ENCODE results near the gene RPTN. TPM values are rescaled to one million over a fixed set of nuclear protein-coding genes. Genes with fewer than 3 reads are reported as not detected.

The RPTN gene
- total and polyA plus RNA-seq, 9 donors = not detected

- no CpG with 5 or more reads among the region's 2 CpGs for WGBS (ENCODE audit: insufficient coverage)
- Histone ChIP-seq H3K4me3 (ENCODE audit: low read length) (no peak overlapping the region), H3K36me3 (ENCODE audit: control insufficient read depth, insufficient read depth, low read length) (no peaks in the 10 kb centered on the region), H3K4me1 (ENCODE audit: control insufficient read depth, insufficient read depth, low read length) (peaks cover 8% of the 10 kb centered on the region), H3K9me3 (replicated peaks; ENCODE audit: control insufficient read depth, low read depth, low read length) (peaks cover 24% of the 10 kb centered on the region), H3K27ac (ENCODE audit: low read length) (no peak overlapping the region), H3K27me3 (ENCODE audit: control insufficient read depth, insufficient read depth, low read length) (peaks cover 30% of the 10 kb centered on the region)
- no peak for DNase-seq
Observed at GRCh38 chr1:152104854-152105253, 54.2 kb downstream of the RPTN start.

Other genes starting within 250 kb of the RPTN start
- gene THEM4, start 249.7 kb downstream of the RPTN start, total RNA-seq = 10.8 TPM
- 10 to 100 TPM in 7 of 8 donors, 1 to 10 TPM in 1; 9.5 to 19.0 (median 11.4) TPM for gene THEM4, start 249.7 kb downstream of the RPTN start, polyA plus RNA-seq (ENCODE audit: insufficient read depth in 1 of 8, insufficient read length in 8 of 8, low replicate concordance in 1 of 8)
- 98.6 TPM for gene S100A10, start 165.4 kb downstream of the RPTN start, total RNA-seq
- gene S100A10, start 165.4 kb downstream of the RPTN start, polyA plus RNA-seq (ENCODE audit: insufficient read depth in 1 of 8, insufficient read length in 8 of 8, low replicate concordance in 1 of 8) = 100 to 1,000 TPM; 178 to 407 (median 227) TPM
- 97.6 TPM for gene S100A11, start 122.2 kb downstream of the RPTN start, total RNA-seq
- 100 to 1,000 TPM; 159 to 303 (median 191) TPM for gene S100A11, start 122.2 kb downstream of the RPTN start, polyA plus RNA-seq (ENCODE audit: insufficient read depth in 1 of 8, insufficient read length in 8 of 8, low replicate concordance in 1 of 8)
- gene TCHHL1, start 70.2 kb downstream of the RPTN start, total RNA-seq = not detected
- not detected for gene TCHHL1, start 70.2 kb downstream of the RPTN start, polyA plus RNA-seq (ENCODE audit: insufficient read depth in 1 of 8, insufficient read length in 8 of 8, low replicate concordance in 1 of 8)
- under 0.01 TPM for gene TCHH, start 43.8 kb downstream of the RPTN start, total RNA-seq
- gene TCHH, start 43.8 kb downstream of the RPTN start, polyA plus RNA-seq (ENCODE audit: insufficient read depth in 1 of 8, insufficient read length in 8 of 8, low replicate concordance in 1 of 8) = under 1 TPM in 5 of 8 donors, not detected in 3; 0.03 to 0.05 (median 0.04) TPM
- gene HRNR, start 65.0 kb upstream of the RPTN start, total RNA-seq = not detected
- under 1 TPM; 0.03 to 0.49 (median 0.17) TPM for gene HRNR, start 65.0 kb upstream of the RPTN start, polyA plus RNA-seq (ENCODE audit: insufficient read depth in 1 of 8, insufficient read length in 8 of 8, low replicate concordance in 1 of 8)
- gene FLG, start 166.0 kb upstream of the RPTN start, total RNA-seq = not detected
- 1 to 10 TPM in 2 of 8 donors, under 1 TPM in 6; 0.20 to 1.6 (median 0.52) TPM for gene FLG, start 166.0 kb upstream of the RPTN start, polyA plus RNA-seq (ENCODE audit: insufficient read depth in 1 of 8, insufficient read length in 8 of 8, low replicate concordance in 1 of 8)
- gene FLG2, start 200.8 kb upstream of the RPTN start, total RNA-seq = not detected
- gene FLG2, start 200.8 kb upstream of the RPTN start, polyA plus RNA-seq (ENCODE audit: insufficient read depth in 1 of 8, insufficient read length in 8 of 8, low replicate concordance in 1 of 8) = under 1 TPM in 6 of 8 donors, not detected in 2; 0.01 to 0.11 (median 0.04) TPM

Data from muscle of leg (tissue), 11 donors.